HepG2 (cell line): ENCODE measurements around the gene NT5M. TPM values are rescaled to one million over a fixed set of nuclear protein-coding genes. Genes with fewer than 3 reads are reported as not detected.

Experiments used
- ATAD3A ChIP-seq: sonication (generic); formaldehyde crosslinking; IDR thresholded peaks from 2 replicates; pipeline ENCODE4 v1.4.0; 2020; ENCODE audit warnings: missing genetic modification reagents
- BCL3 ChIP-seq: sonication (generic); formaldehyde crosslinking; IDR thresholded peaks from 2 replicates; pipeline ENCODE4 v1.5.1; 2020; ENCODE audit warnings: mild to moderate bottlenecking, missing genetic modification reagents, moderate library complexity
- CTCF ChIP-seq: sonication (generic); formaldehyde crosslinking; IDR thresholded peaks from 2 replicates; pipeline ENCODE4 v1.5.0; 2020; ENCODE audit warnings: mild to moderate bottlenecking, missing genetic modification reagents, moderate library complexity
- FOXA1 ChIP-seq, 2 experiments: fragments of 450-650 bp in 1 of 2; sonication (generic) in 1 of 2; formaldehyde crosslinking in 1 of 2; IDR thresholded peaks; 2 replicates each; pipeline versions ENCODE4 v1.4.0 to v1.6.1; 2016 to 2020; ENCODE audit warnings: missing genetic modification reagents in 1 of 2
- GATAD2A ChIP-seq: IDR thresholded peaks from 2 replicates; pipeline ENCODE4 v1.6.1; 2016
- GFI1 ChIP-seq: sonication (generic); formaldehyde crosslinking; IDR thresholded peaks from 2 replicates; pipeline ENCODE4 v1.5.0; 2020; ENCODE audit warnings: missing genetic modification reagents, mild to moderate bottlenecking, borderline replicate concordance
- HCFC1 ChIP-seq: fragments of 150-350 bp; IDR thresholded peaks from 2 replicates; pipeline ENCODE4 v1.6.1; 2014; ENCODE audit warnings: low read depth, low read length
- JUND ChIP-seq: sonication (generic); formaldehyde crosslinking; IDR thresholded peaks from 2 replicates; pipeline ENCODE4 v1.8.0; 2022; ENCODE audit warnings: mild to moderate bottlenecking, missing genetic modification reagents
- KDM5B ChIP-seq: sonication (generic); formaldehyde crosslinking; IDR thresholded peaks from 2 replicates; pipeline ENCODE4 v1.4.0; 2020; ENCODE audit warnings: missing genetic modification reagents, mild to moderate bottlenecking, borderline replicate concordance
- MBD4 ChIP-seq: IDR thresholded peaks from 2 replicates; pipeline ENCODE4 v1.6.1; 2012; ENCODE audit warnings: low read length, inconsistent platforms, borderline replicate concordance
- MED13 ChIP-seq: sonication (generic); formaldehyde crosslinking; IDR thresholded peaks from 2 replicates; pipeline ENCODE4 v1.5.0; 2020; ENCODE audit warnings: missing genetic modification reagents
- MEF2D ChIP-seq: sonication (generic); formaldehyde crosslinking; IDR thresholded peaks from 2 replicates; pipeline ENCODE4 v1.5.1; 2020; ENCODE audit warnings: mild to moderate bottlenecking, missing genetic modification reagents
- MTF2 ChIP-seq: sonication (generic); formaldehyde crosslinking; IDR thresholded peaks from 2 replicates; pipeline ENCODE4 v1.5.0; 2020; ENCODE audit warnings: missing genetic modification reagents, borderline replicate concordance
- NFE2L1 ChIP-seq: sonication (generic); formaldehyde crosslinking; IDR thresholded peaks from 2 replicates; pipeline ENCODE4 v1.4.0; 2020; ENCODE audit warnings: missing genetic modification reagents, mild to moderate bottlenecking, borderline replicate concordance
- NFKB2 ChIP-seq: sonication (generic); formaldehyde crosslinking; IDR thresholded peaks from 2 replicates; pipeline ENCODE4 v1.4.0; 2020; ENCODE audit warnings: missing genetic modification reagents, borderline replicate concordance
- PITX1 ChIP-seq: sonication (generic); formaldehyde crosslinking; IDR thresholded peaks from 2 replicates; pipeline ENCODE4 v1.5.1; 2020; ENCODE audit warnings: mild to moderate bottlenecking, missing genetic modification reagents
- RAD21 ChIP-seq: fragments of 450-650 bp; formaldehyde crosslinking; IDR thresholded peaks from 2 replicates; pipeline ENCODE4 v1.5.0; 2020; ENCODE audit warnings: mild to moderate bottlenecking
- SKIL ChIP-seq: sonication (generic); formaldehyde crosslinking; IDR thresholded peaks from 2 replicates; pipeline ENCODE4 v1.8.0; 2022; ENCODE audit warnings: missing genetic modification reagents, mild to moderate bottlenecking, moderate library complexity, borderline replicate concordance
- SRY ChIP-seq: sonication (generic); formaldehyde crosslinking; IDR thresholded peaks from 2 replicates; pipeline ENCODE4 v1.8.0; 2022; ENCODE audit warnings: mild to moderate bottlenecking, missing genetic modification reagents
- TCF7 ChIP-seq: sonication (generic); IDR thresholded peaks from 2 replicates; pipeline ENCODE4 v1.6.1; 2016; ENCODE audit warnings: antibody characterized with exemption, low read depth
- ZBTB44 ChIP-seq: sonication (generic); formaldehyde crosslinking; IDR thresholded peaks from 2 replicates; pipeline ENCODE4 v1.4.0; 2020; ENCODE audit warnings: missing genetic modification reagents
- ZNF124 ChIP-seq: sonication (generic); formaldehyde crosslinking; IDR thresholded peaks from 2 replicates; pipeline ENCODE4 v1.4.0; 2020; ENCODE audit warnings: missing genetic modification reagents
- ZNF263 ChIP-seq: sonication (generic); formaldehyde crosslinking; IDR thresholded peaks from 2 replicates; pipeline ENCODE4 v1.4.0; 2020; ENCODE audit warnings: missing genetic modification reagents
- ZNF674 ChIP-seq: sonication (generic); formaldehyde crosslinking; IDR thresholded peaks from 2 replicates; pipeline ENCODE4 v1.5.0; 2020; ENCODE audit warnings: low read depth, mild to moderate bottlenecking, missing genetic modification reagents
- ZSCAN22 ChIP-seq: sonication (generic); formaldehyde crosslinking; IDR thresholded peaks from 2 replicates; pipeline ENCODE4 v1.4.0; 2020; ENCODE audit warnings: mild to moderate bottlenecking, missing genetic modification reagents
- polyA plus RNA-seq, 8 experiments: library from polyadenylated mRNA; depleted of rRNA in 3 of 8; stranded (reverse) in 7 of 8; unstranded in 1 of 8; fragments of >200 nt; fragmentation: Illumina TruSeq in 4 of 8; extraction: Trizol in 4 of 8; gene quantifications; 2 replicates each; pipeline versions ENCODE4 v1.2.1 to v1.2.3, GENCODE V29; 2011 to 2016; ENCODE audit warnings: low read depth in 4 of 8, missing spikeins in 1 of 8, mixed read lengths in 1 of 8; ENCODE audit not compliant: insufficient read depth in 1 of 8
- total RNA-seq, 5 experiments: library from RNA; depleted of rRNA; stranded (reverse); fragments of >200 nt; fragmentation: Illumina TruSeq; extraction: Trizol; gene quantifications; 2 replicates each; pipeline ENCODE4 v1.2.3, GENCODE V29; 2016; ENCODE audit warnings: low read depth in 1 of 5

The NT5M gene
- total and polyA plus RNA-seq, 2 of the 13 experiments (the other 11 are each of a cell fraction or from before 2014, with no cell fraction given) = 0.55 to 0.78 TPM

- TF ChIP-seq TCF7 = no peak
- TF ChIP-seq BCL3 (CRISPR knock-in tag) = no peak
- no peak for TF ChIP-seq FOXA1 (IDR thresholded peaks at IDR 0.05)
- no peak for TF ChIP-seq FOXA1 (CRISPR knock-in tag; IDR thresholded peaks at IDR 0.05)
- no peak for TF ChIP-seq KDM5B (CRISPR knock-in tag)
- TF ChIP-seq GATAD2A = 0 out of 2 replicates have a peak, but pooled peaks have one; percentile 34
- no peak for TF ChIP-seq GFI1
- no peak for TF ChIP-seq SRY (CRISPR knock-in tag)
- peak; percentile 43; the same call in 1 of the 2 replicates for TF ChIP-seq ZNF263 (CRISPR knock-in tag)
- peak; percentile 35; the same call in 1 of the 2 replicates for TF ChIP-seq PITX1 (CRISPR knock-in tag)
- no peak for TF ChIP-seq NFE2L1 (CRISPR knock-in tag)
- TF ChIP-seq ZNF674 = no peak
- no peak for TF ChIP-seq ZBTB44 (CRISPR knock-in tag)
- no peak for TF ChIP-seq MTF2 (CRISPR knock-in tag)
- TF ChIP-seq SKIL (CRISPR knock-in tag) = no peak
- TF ChIP-seq MEF2D (CRISPR knock-in tag) = no peak
- no peak for TF ChIP-seq MED13 (CRISPR knock-in tag)
- TF ChIP-seq MBD4 = no peak
- no peak for TF ChIP-seq JUND (CRISPR knock-in tag)
- no peak for TF ChIP-seq ATAD3A (CRISPR knock-in tag)
- peak; percentile 96 for TF ChIP-seq CTCF
- 0 out of 2 replicates have a peak, but pooled peaks have one; percentile 40 for TF ChIP-seq ZNF124
- TF ChIP-seq RAD21 = peak; percentile 99
- TF ChIP-seq NFKB2 (CRISPR knock-in tag) = no peak
- no peak for TF ChIP-seq HCFC1
- no peak for TF ChIP-seq ZSCAN22 (CRISPR knock-in tag)
Observed at GRCh38 chr17:17356149-17356930, 53.2 kb downstream of the NT5M start (continued).
